Thyroid gland (tissue), 4 donors: ENCODE data around the gene PCA3.

ENCODE experiments used
- CTCF ChIP-seq, 6 experiments: fragments of 200-600 bp in 3 of 6; fragments of 450-650 bp in 3 of 6; sonication (generic) in 3 of 6; IDR thresholded peaks; one replicate each; pipeline ENCODE4 v1.5.1; 2016 to 2019; ENCODE audit warnings: antibody characterized with exemption in 6 of 6, mild to moderate bottlenecking in 2 of 6, inconsistent platforms in 1 of 6, moderate library complexity in 1 of 6
- POLR2A ChIP-seq, 2 donors: fragments of 450-650 bp; IDR thresholded peaks; one replicate each; pipeline ENCODE4 v1.6.1; 2017; ENCODE audit warnings: antibody characterized with exemption in 2 of 2, mild to moderate bottlenecking in 2 of 2, moderate library complexity in 1 of 2

- TF ChIP-seq CTCF (IDR thresholded peaks at IDR 0.05) (no peak), POLR2A (IDR thresholded peaks at IDR 0.05) (no peak)
Observed at GRCh38 chr9:76785501-76785900, 21.3 kb downstream of the PCA3 start.
